Cerebellar nuclear complex (tissue), 1 donor: ENCODE results near the gene GALNT2.
A peak's percentile ranks its signal among the peaks of the same experiment; 100 is the strongest.

Experiments used
- DNase-seq, 2 experiments: peaks; one replicate each; lab custom pipeline; 2025; lab: John Stamatoyannopoulos, UW

GALNT2 gene

GRCh38 chr1:230129341-230129740 is 62.3 kb downstream of the GALNT2 start:
- DNase-seq = no peak

DNA sequence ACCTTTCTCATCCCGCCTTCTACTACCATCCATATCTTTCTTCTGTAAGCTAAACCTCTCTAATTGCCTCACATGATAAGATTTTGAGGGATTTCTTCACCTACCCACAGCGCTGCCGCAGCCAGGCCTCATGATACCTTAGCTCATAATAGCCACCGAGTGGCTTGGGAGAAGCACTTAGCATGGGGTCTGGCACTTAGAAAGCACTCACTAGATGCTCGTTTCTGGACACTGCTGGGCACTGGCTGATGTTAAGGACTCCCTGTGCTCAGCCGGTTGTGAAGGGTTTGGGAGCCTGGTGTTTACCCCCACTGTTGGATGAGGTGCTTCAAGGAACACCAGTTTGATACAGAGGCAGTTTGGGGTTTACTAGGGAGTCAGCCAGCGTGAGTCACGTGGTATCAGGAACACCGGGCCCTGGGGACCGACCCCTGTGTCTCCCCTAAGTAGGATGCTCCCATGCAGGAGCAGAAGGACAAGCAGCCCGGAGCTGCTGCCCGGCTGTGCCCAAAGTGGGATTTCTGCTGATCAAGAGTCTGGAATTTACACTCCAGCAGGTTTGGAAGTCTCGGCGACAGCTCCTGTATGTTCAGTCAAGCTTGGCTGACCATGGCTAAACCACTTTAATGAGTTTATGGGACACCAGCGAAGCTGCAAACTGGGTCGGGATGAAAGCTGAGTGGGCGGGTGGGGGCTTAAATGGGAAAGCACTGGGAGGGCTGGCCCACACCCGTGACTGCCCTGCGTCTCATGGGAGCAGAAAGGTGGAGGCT is 63.3 kb downstream of the GALNT2 start:
- DNase-seq = no peak

DNA sequence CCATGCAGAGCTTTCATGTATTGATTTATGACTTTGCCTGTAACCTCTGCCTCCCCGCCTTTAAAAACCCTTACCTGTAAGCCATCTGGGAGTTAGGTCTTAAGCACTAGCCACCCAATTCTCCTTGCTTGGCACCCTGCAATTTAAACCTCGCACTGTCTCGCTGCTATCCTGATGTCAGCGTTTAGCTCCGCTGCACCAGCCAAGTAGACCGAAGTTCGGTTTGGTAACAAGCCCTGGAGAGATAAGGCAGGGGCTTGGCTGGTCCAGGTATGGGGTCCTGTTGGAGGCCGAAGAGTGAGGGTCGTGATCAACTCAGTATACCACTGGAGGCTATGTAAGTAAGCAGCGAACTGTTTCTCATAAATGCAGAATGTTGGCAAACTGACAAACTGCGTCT is 64.4 kb downstream of the GALNT2 start:
- DNase-seq = no peak

GRCh38 chr1:230132758-230133157 is 65.7 kb downstream of the GALNT2 start:
- DNase-seq = no peak

DNA sequence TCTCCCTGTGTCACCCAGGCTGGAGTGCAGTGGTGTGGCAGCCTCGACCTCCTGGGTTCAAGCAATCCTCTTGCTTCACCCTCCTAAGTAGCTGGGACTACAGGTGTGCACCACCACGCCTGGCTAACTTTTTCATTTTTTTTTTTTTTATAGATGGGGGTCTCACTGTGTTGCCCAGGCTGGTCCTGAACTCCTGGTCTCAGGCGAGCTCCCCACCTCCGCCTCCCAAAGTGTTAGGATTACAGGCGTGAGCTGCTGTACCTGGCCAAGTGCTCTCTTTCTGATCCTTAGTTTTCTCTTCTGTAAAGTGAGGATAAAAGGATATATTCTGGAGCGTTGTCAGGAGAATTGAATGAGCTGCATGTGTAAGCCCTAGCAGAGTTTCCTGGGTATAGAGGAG is 68.7 kb downstream of the GALNT2 start:
- no peak for DNase-seq

DNA sequence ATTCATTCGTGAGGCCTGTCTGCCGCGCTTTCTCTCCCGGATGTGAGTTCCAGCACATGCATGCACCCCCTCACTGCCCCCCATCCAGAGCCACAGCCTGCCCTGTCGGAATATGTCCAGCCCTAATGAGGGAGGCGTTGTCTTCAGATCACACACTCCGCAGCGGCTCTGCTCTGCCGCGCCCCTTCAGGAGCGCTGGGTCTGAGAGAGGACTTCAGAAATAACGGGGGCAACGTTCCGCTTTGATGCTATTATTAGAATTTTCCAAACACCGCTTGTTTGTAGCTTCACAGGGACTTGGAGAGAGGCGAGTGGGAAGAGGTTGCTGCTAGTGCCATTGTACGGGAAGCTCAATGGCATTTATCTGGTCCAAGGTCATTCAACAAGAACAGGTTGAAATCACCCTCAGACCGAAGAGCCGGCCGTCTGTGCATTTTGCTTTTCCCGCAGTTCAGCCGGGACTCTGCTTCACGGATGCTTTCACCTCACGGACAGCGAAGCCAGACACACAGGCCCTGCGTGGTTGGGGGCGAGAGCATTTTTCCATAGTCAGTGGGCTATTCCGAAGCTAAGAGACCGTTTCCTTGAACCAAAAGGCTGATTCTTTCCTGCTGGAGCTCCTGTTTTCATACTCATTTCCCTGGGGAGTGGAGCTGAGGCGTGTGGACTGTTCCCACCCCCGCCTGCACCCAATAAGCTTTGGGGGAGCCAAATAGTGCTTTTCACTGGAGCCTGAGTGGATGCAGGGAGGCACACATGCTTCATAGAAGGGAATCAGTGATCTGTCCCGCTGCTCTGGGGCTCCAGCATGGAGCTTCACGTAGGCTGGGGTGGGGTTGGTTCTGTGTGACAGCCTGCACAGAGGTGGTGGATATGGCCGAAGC is 69.7 kb downstream of the GALNT2 start:
- peak in 1 of 2 experiments; percentile 23 for DNase-seq

- DNase-seq = no peak
Observed at GRCh38 chr1:230137337-230137815, 70.3 kb downstream of the GALNT2 start.

DNA sequence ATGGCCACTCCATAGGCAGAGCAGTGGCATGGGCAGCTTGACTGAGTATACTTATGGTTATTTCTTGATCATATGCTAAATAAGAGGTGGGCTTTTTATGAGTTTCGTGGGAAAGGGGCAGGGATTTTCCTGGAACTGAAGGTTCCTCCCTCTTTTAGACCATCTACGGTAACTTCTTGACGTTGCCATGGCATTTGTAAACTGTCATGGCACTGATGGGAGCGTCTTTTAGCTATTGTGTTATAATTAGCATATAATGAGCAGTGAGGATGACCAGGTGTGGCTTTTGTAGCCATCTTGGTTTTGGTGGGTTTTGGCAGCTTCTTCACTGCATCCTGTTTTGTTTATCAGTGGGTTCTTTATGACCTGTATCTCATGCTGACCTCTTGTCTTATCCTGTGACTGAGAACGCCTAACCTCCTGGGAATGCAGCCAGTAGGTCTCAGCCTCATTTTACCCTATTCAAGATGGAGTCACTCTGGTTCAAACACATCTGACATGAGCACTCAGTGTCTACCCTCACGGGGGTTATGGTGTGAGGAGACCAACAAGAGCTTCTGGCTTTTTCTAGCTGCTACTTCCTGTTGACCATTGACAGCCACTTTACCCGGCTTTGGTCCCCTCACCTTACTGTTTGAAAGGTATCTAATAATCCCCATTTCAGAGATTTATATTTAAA is 71.7 kb downstream of the GALNT2 start:
- DNase-seq = no peak

DNA sequence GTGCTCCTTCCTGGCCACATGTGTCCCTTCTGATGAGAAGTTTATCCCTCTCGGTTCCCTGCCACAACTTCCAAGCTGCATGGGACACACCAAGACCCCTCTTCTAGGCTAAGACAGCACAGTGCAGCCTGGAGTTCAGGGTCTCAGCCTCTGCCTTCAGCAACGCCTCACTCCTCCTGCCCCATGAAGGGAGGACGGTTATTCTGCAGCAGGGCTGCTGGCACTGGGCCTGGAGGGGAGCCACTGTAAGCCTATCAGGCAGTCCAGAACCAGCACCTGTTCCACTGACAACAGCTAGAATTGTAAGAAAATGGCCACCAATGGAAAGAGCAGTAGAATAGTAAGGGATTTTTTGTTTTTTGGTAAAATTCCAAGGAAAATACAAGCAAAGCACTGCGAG is 72.3 kb downstream of the GALNT2 start:
- no peak for DNase-seq

DNA sequence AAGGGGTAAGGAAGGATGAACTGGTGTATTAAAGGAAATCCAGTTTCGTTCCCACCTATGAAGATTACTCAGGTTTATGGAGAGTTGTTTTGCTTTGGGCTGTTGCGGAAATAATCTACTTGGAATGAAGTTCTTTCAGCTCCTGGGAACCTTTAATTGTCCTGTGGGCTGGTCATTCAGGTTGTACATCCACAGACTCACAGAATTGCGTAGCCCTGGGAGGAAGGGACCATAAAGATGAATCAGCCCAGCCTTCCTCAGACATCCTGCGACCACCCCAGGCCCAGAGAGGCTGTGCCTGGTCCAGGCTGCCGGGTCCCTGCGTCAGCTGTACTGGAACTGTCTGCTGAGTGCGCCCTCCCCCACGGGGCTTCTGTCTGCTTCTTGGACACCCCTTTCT is 72.7 kb downstream of the GALNT2 start:
- no peak for DNase-seq

- DNase-seq = no peak
Observed at GRCh38 chr1:230140221-230141020, 73.4 kb downstream of the GALNT2 start.

DNA sequence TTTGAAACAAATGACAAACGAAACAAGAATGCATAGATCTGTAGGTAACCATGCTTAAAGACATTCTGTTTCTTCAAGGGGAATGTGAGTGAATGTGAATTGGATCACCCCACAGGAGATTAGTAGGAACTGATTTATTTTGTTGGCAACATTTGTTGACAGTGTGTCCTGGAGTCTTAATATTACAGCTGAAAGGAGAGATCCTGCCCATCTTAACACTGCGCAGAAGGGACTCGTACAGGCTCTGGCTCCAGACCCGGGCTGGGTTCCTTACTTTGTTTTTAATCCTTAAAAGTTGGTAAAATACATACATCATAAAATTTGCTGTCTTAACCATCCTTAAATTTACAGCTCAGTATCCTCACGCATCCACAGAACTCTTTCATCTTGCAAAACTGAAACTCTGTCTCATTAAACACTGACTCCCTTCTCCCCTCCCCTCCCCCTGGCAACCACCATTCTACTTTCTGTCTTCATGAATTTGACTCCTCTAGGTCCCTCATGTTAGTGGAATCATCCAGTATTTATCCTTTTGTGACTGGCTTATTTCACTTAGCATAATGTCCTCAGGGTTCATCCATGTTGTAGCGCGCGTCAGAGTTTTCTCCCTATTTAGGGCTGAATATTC is 74.1 kb downstream of the GALNT2 start:
- no peak for DNase-seq

- DNase-seq = no peak
Observed at GRCh38 chr1:230141797-230142607, 75.0 kb downstream of the GALNT2 start.

DNA sequence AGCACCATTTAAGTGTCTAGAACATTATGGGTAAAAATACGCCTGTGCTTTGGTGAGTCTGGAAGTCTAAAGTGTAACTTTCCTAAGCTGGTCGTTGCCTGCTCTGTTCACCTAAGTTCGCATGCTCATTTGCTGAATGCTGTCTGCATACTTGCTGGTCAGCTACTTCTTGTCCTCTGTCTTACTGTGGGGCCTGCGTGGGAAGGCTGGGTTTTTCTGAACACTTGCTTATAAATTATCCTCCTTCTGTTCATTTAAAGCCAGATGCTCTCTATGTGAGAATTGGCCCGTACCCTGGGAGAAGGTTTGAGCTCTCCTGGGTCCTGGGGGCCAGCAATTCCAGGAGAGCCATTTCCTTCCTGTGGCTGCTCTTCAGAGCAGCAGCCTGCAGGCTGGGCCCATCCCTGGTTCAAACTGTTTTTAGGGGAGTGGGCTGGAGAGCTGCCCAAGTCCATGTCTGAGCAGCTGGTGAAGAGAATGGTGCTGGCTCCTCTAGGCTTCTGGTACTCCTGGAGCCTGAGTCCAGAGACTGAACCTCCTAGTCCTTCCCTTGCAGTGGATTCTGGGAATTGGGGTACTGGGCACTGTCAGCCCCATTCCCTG is 75.7 kb downstream of the GALNT2 start:
- no peak for DNase-seq

- DNase-seq = no peak
Observed at GRCh38 chr1:230143534-230143933, 76.5 kb downstream of the GALNT2 start.

- DNase-seq = no peak
Observed at GRCh38 chr1:230144010-230144614, 77.1 kb downstream of the GALNT2 start.

DNA sequence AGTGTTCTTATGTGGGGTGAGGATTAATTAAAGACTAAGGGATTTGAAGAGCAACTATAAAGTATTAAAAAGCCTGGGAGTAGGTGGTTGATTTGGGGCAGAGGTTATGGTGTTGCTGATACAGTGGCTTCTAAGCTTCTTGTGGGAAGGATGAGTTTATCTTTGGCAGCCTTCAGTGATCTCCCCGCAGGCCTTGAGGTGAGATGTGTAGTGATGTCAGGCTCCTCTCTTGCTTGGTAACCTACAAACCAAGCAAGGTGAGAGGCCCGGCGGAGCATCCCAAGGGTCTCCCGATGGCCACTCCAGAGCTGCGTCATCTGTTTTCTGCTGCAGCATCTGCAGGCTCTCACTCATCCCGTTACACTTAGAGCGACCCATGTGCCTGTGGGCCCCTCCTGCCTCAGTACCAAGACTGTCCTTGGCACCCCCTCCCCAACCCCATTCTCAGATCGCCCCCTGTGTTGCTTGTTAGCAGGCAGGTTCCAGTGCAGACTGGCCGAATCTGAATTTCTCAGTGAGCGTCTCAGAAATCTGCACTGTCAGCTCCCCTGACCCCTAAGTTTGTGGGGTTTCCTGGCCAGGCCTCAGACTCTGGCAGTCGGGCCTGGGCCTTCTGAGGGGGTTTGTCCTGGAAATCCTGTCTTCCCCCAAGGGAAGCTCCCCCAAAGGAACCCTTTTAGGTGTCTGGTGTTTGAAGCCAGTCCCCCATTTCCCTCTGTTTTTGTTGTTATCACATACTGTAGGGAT is 77.9 kb downstream of the GALNT2 start:
- DNase-seq = no peak

- no peak for DNase-seq
Observed at GRCh38 chr1:230145505-230145899, 78.5 kb downstream of the GALNT2 start.
